GM12878 (cell line): Measurements from ENCODE around the gene SULT1C4.

Experiments
- ATF7 ChIP-seq: fragments of 450-650 bp; IDR thresholded peaks from 2 replicates; pipeline ENCODE4 v1.6.1; 2016; ENCODE audit warnings: low read depth, mild to moderate bottlenecking
- EGR1 ChIP-seq, 2 experiments: IDR thresholded peaks; 1 replicate in 1 of 2; 2 replicates in 1 of 2; pipeline ENCODE4 v1.6.1; 2011 to 2012; ENCODE audit warnings: low read depth in 2 of 2, low read length in 2 of 2, borderline replicate concordance in 1 of 2, mild to moderate bottlenecking in 1 of 2, moderate library complexity in 1 of 2
- EZH2 ChIP-seq: IDR thresholded peaks from 2 replicates; pipeline ENCODE4 v1.6.1; 2012; ENCODE audit warnings: low read depth, mild to moderate bottlenecking, control low read depth, inconsistent platforms, low read length, borderline replicate concordance; ENCODE audit not compliant: control insufficient read depth
- FOXM1 ChIP-seq: IDR thresholded peaks from 2 replicates; pipeline ENCODE4 v1.6.1; 2012; ENCODE audit warnings: low read depth, mild to moderate bottlenecking, inconsistent platforms, low read length, moderate library complexity
- MXI1 ChIP-seq: fragments of 150-350 bp; IDR thresholded peaks from 2 replicates; pipeline ENCODE4 v1.6.1; 2011; ENCODE audit warnings: low read depth, mild to moderate bottlenecking, inconsistent platforms, low read length, improper control_type of control experiment
- NFXL1 ChIP-seq: fragments of 450-650 bp; IDR thresholded peaks from 2 replicates; pipeline ENCODE4 v1.6.1; 2017; ENCODE audit warnings: antibody characterized with exemption, mild to moderate bottlenecking, borderline replicate concordance
- NR2C2 ChIP-seq: IDR thresholded peaks from 2 replicates; pipeline ENCODE4 v1.6.1; 2011; ENCODE audit warnings: borderline replicate concordance, low read depth; ENCODE audit not compliant: control insufficient read depth, insufficient read length
- POLR2A ChIP-seq: IDR thresholded peaks from 2 replicates; pipeline ENCODE4 v1.6.1; 2011; ENCODE audit warnings: low read depth, mild to moderate bottlenecking, low read length
- SIN3A ChIP-seq: IDR thresholded peaks from 2 replicates; pipeline ENCODE4 v1.6.1; 2012; ENCODE audit warnings: low read depth, low read length, improper control_type of control experiment
- TBL1XR1 ChIP-seq: IDR thresholded peaks from 2 replicates; pipeline ENCODE4 v1.6.1; 2012; ENCODE audit warnings: low read depth, low read length, improper control_type of control experiment
- ZZZ3 ChIP-seq: IDR thresholded peaks from 2 replicates; pipeline ENCODE4 v1.6.1; 2011; ENCODE audit warnings: low read depth; ENCODE audit not compliant: control insufficient read depth, insufficient read length
- TF ChIP-seq, protein P1 (sequence below), 3 experiments: IDR thresholded peaks in 2 of 3; conservative IDR thresholded peaks in 1 of 3; 2 replicates each; pipeline ENCODE4 v1.5.1; 2011; ENCODE audit warnings: low read depth in 3 of 3, low read length in 3 of 3, mild to moderate bottlenecking in 3 of 3, control low read depth in 2 of 3, moderate library complexity in 2 of 3, inconsistent platforms in 1 of 3, mixed read lengths in 1 of 3; ENCODE audit not compliant: control insufficient read depth in 2 of 3, insufficient read depth in 1 of 3; ENCODE audit errors: extremely low read depth in 1 of 3
- TF ChIP-seq, protein P2 (sequence below): IDR thresholded peaks from 2 replicates; pipeline ENCODE4 v1.6.1; 2012; ENCODE audit warnings: low read depth, low read length, improper control_type of control experiment
- TF ChIP-seq, protein P3 (sequence below): IDR thresholded peaks from 2 replicates; pipeline ENCODE4 v1.6.1; 2012; ENCODE audit warnings: low read length, inconsistent platforms

DNA sequence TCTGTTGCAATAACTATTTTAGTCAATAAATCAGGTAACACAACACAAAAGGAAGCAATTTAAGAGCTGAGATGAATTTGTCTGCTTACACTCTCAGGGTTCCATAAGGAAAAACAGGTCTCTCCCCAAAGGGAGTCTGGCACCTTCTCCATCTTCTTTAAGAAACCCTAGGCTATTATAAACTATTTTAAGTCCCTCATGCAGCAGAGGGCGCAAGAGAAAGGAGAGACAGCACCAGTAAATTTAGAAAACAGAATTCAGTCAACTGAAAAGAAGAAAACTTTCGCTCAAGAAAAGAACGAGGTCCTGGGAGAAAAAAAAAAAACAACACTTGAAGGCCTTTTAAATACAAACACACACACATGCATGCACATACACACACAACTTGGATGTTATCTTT lies 19.1 kb downstream of the SULT1C4 start:
- TF ChIP-seq, protein P1, sequence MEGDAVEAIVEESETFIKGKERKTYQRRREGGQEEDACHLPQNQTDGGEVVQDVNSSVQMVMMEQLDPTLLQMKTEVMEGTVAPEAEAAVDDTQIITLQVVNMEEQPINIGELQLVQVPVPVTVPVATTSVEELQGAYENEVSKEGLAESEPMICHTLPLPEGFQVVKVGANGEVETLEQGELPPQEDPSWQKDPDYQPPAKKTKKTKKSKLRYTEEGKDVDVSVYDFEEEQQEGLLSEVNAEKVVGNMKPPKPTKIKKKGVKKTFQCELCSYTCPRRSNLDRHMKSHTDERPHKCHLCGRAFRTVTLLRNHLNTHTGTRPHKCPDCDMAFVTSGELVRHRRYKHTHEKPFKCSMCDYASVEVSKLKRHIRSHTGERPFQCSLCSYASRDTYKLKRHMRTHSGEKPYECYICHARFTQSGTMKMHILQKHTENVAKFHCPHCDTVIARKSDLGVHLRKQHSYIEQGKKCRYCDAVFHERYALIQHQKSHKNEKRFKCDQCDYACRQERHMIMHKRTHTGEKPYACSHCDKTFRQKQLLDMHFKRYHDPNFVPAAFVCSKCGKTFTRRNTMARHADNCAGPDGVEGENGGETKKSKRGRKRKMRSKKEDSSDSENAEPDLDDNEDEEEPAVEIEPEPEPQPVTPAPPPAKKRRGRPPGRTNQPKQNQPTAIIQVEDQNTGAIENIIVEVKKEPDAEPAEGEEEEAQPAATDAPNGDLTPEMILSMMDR (IDR thresholded peaks at IDR 0.05 in 2 of 3, conservative IDR thresholded peaks at IDR 0.05 in 1 of 3; ENCODE audit: control insufficient read depth in 2 of 3, extremely low read depth in 1 of 3, insufficient read depth in 1 of 3, low read depth in 3 of 3, low read length in 3 of 3): peak; percentile 40 to 51 (median 50); a peak in 5 of 6 replicates
- TF ChIP-seq ATF7: no peak
- TF ChIP-seq, protein P2, sequence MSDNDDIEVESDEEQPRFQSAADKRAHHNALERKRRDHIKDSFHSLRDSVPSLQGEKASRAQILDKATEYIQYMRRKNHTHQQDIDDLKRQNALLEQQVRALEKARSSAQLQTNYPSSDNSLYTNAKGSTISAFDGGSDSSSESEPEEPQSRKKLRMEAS: no peak
- TF ChIP-seq EZH2: no peak
- TF ChIP-seq FOXM1: no peak
- TF ChIP-seq ZZZ3: no peak
- no peak for TF ChIP-seq NR2C2
- TF ChIP-seq SIN3A: no peak
- TF ChIP-seq TBL1XR1: no peak
- no peak for TF ChIP-seq POLR2A
- TF ChIP-seq EGR1 (IDR thresholded peaks at IDR 0.05; ENCODE audit: borderline replicate concordance in 1 of 2, low read depth in 2 of 2, low read length in 2 of 2): no peak
- TF ChIP-seq NFXL1: no peak
- TF ChIP-seq, protein P3, sequence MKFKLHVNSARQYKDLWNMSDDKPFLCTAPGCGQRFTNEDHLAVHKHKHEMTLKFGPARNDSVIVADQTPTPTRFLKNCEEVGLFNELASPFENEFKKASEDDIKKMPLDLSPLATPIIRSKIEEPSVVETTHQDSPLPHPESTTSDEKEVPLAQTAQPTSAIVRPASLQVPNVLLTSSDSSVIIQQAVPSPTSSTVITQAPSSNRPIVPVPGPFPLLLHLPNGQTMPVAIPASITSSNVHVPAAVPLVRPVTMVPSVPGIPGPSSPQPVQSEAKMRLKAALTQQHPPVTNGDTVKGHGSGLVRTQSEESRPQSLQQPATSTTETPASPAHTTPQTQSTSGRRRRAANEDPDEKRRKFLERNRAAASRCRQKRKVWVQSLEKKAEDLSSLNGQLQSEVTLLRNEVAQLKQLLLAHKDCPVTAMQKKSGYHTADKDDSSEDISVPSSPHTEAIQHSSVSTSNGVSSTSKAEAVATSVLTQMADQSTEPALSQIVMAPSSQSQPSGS: no peak
- no peak for TF ChIP-seq MXI1
